ENCODE measurements around the gene SLC41A3.
"Not testable (repeated sequence)": the region's sequence is repeated elsewhere in the genome, so short reads cannot be mapped to it uniquely, and the experiment has no call there.

Gene SLC41A3

DNA sequence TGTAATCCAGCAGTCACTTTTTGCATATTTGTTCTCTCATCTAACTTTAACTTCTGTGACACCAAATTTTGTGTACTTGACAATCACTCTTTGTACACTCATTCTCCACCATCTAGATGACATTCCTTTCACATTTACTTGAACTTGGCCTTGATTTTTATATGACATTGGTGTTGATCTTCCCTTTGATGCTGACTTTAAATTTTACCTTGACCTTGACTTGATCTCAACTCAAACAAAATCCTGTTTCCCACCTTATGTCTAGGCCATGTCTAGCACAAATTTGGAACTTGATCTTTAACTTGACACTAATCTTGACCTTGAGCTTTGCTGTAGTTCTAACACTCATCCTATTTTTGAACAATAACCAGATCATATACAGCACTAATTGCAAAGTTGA lies 81.7 kb downstream of the SLC41A3 start:
- DNase-seq (ENCODE audit: low spot score in 2 of 2): no peak
- H3K4me1 Mint-ChIP-seq: no peaks in the 10 kb centered on the region
- no peaks in the 10 kb centered on the region for H3K27me3 Mint-ChIP-seq
- no peak overlapping the region for H3K4me3 Mint-ChIP-seq
- H3K9me3 Mint-ChIP-seq: peaks cover 35% of the 10 kb centered on the region
- no peak for ATAC-seq (ENCODE audit: low read depth)
- H3K27ac Mint-ChIP-seq: no peak overlapping the region
- peaks cover 19% of the 10 kb centered on the region for H3K36me3 Mint-ChIP-seq

DNA sequence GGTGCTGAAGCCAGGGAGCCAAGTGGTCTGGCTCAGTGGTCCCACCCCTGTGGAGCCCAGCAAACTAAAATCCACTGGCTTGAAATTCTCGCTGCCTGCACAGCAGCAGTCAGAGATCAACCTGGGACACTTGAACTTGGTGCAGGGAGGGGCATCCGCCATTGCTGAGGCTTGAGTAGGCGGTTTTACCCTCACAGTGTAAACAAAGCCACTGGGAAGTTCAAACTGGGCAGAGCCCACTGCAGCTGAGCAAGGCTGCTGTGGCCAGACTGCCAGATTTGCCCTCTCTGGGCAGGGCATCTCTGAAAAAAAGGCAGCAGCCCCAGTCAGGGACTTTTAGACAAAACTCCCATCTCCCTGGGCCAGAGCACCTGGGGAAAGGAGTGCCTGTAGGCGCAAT lies 87.2 kb downstream of the SLC41A3 start:
- not testable (repeated sequence) for H3K36me3 Mint-ChIP-seq; H3K27me3 Mint-ChIP-seq; H3K4me1 Mint-ChIP-seq; ATAC-seq (ENCODE audit: low read depth); H3K27ac Mint-ChIP-seq; DNase-seq (ENCODE audit: low spot score in 2 of 2); H3K4me3 Mint-ChIP-seq
- peaks cover 28% of the 10 kb centered on the region for H3K9me3 Mint-ChIP-seq

DNA sequence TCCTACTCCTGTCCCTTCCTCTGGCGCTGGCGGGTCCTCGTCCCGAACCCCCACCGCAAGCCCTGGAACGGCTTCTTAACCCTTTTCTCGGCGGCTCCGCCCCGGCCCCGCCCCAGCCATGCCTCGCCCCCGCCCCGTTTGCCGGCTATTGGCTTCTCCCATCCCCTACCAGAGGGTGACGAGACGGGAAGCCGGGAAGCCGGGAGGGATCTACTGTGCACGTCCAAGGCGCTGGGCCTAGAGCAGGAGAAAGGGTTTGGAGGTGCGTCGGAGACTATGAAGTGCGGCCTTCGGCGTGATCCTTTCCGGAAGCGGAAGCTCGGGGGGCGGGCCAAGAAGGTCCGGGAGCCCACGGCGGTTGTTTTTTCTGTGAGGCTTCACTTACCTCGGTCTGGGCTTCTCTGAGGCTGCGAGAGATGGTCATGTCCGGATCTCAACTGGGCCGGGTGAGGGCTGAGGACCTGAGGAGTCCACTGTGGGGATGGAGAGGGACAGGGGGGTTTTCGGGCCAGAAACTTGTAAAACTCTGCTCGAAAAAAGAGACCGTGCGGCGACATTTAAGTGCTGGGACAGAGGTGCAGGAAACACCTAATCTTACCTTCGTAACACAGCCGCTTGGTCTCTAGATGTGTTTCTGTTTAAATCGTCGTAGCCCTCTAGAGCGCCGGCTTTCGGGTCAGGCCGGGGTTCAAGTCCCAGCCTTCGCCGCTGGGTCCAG lies 93.5 kb downstream of the SLC41A3 start:
- H3K27me3 Mint-ChIP-seq: no peaks in the 10 kb centered on the region
- peak overlapping the region; percentile 96 for H3K27ac Mint-ChIP-seq
- peak overlapping the region; percentile 99 for H3K4me3 Mint-ChIP-seq
- ATAC-seq (ENCODE audit: low read depth): peak; percentile 94
- peaks cover 16% of the 10 kb centered on the region for H3K4me1 Mint-ChIP-seq
- H3K9me3 Mint-ChIP-seq: no peaks in the 10 kb centered on the region
- no peaks in the 10 kb centered on the region for H3K36me3 Mint-ChIP-seq
- DNase-seq (ENCODE audit: low spot score in 2 of 2): peak; percentile 54 to 70

DNA sequence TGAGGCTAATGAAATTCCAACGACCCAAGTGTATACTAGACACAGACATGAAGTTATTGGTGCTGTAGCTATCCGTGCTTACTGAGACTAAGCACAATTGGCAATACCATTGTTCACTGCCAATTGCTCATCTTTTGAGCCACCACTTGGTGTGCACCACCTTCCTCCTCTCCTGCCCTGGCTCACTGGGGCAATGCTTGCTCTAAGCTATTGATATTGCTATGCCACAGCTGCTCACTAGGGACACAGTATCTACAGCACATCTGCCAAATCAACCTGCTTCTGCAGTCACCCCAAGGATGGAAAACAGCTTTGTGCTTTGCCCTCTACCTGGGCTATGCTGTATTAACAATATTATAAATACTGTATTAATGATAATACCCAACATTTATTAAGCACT lies 99.0 kb downstream of the SLC41A3 start:
- not testable (repeated sequence) for H3K27ac Mint-ChIP-seq; H3K4me3 Mint-ChIP-seq; DNase-seq (ENCODE audit: low spot score in 2 of 2); H3K36me3 Mint-ChIP-seq; H3K9me3 Mint-ChIP-seq; H3K27me3 Mint-ChIP-seq
- peaks cover 11% of the 10 kb centered on the region for H3K4me1 Mint-ChIP-seq
- peak; percentile 89 for ATAC-seq (ENCODE audit: low read depth)

DNA sequence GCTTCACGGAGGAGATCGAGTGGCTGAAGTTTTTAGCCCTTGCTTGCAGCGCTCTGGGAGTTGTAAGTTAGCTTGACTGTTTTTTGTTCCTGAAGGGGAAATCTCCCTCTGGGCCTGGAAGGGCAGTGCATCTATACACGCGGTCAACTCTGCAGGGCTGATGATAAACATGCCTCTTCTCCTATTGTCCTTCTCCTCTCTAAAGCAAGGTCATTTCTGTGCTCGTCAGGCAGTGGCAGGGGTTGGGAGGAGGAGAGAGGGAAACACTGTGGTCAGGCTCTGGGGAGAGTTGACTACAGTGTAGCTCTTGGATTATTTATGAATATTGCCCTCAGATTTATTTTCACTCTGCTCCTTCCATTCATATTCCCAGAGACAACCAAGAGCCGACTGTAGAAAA lies 106.8 kb downstream of the SLC41A3 start:
- H3K36me3 Mint-ChIP-seq: peaks cover 14% of the 10 kb centered on the region
- H3K4me1 Mint-ChIP-seq; H3K27me3 Mint-ChIP-seq; ATAC-seq (ENCODE audit: low read depth); H3K27ac Mint-ChIP-seq; H3K9me3 Mint-ChIP-seq; DNase-seq (ENCODE audit: low spot score in 2 of 2); H3K4me3 Mint-ChIP-seq: not testable (repeated sequence)

DNA sequence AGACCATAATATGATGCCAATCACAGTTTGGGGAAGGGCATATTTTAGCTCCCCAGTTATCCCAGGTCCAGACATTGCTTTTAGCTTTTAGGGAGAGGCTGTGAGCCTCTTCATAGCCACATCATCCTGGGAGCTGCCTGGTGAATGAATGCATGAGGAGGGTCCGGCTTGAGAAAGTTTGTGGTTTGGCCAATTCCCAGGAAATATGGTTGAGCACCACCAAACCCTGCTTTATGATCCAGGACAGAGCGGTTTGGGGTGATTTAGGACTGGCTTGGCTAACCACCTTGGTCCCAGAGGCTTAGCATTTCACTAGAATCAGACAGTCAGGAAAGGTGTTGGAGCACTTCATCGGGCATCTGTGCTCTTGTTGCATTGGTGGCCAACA lies 107.9 kb downstream of the SLC41A3 start:
- not testable (repeated sequence) for H3K27me3 Mint-ChIP-seq; H3K4me3 Mint-ChIP-seq; DNase-seq (ENCODE audit: low spot score in 2 of 2); H3K9me3 Mint-ChIP-seq; H3K27ac Mint-ChIP-seq; ATAC-seq (ENCODE audit: low read depth); H3K4me1 Mint-ChIP-seq
- peaks cover 14% of the 10 kb centered on the region for H3K36me3 Mint-ChIP-seq

GRCh38 chr3:125975245-125976002 lies 108.5 kb downstream of the SLC41A3 start:
- peaks cover 11% of the 10 kb centered on the region for H3K36me3 Mint-ChIP-seq
- H3K4me1 Mint-ChIP-seq; H3K9me3 Mint-ChIP-seq; DNase-seq (ENCODE audit: low spot score in 2 of 2); H3K27ac Mint-ChIP-seq; H3K27me3 Mint-ChIP-seq; H3K4me3 Mint-ChIP-seq; ATAC-seq (ENCODE audit: low read depth): not testable (repeated sequence)

GRCh38 chr3:125971997-125972944 lies 111.7 kb downstream of the SLC41A3 start:
- not testable (repeated sequence) for H3K36me3 Mint-ChIP-seq, H3K27ac Mint-ChIP-seq, H3K27me3 Mint-ChIP-seq, H3K9me3 Mint-ChIP-seq, H3K4me1 Mint-ChIP-seq
- H3K4me3 Mint-ChIP-seq: peak overlapping the region; percentile 24
- peak; percentile 26 to 29 for DNase-seq (ENCODE audit: low spot score in 2 of 2)
- peak; percentile 62 for ATAC-seq (ENCODE audit: low read depth)

GRCh38 chr3:125968701-125969592 lies 115.0 kb downstream of the SLC41A3 start, which contains the start of gene ROPN1B:
Gene ROPN1B, plus strand, starts transcription at chr3:125969178. Its CDS starts 2,877 bp downstream, at chr3:125972055.
- ATAC-seq (ENCODE audit: low read depth): peak; percentile 86
- not testable (repeated sequence) for H3K27ac Mint-ChIP-seq; H3K4me1 Mint-ChIP-seq; H3K36me3 Mint-ChIP-seq; DNase-seq (ENCODE audit: low spot score in 2 of 2); H3K9me3 Mint-ChIP-seq; H3K27me3 Mint-ChIP-seq
- peak within 1 kb of the TSS; percentile 52 for H3K4me3 Mint-ChIP-seq

DNA sequence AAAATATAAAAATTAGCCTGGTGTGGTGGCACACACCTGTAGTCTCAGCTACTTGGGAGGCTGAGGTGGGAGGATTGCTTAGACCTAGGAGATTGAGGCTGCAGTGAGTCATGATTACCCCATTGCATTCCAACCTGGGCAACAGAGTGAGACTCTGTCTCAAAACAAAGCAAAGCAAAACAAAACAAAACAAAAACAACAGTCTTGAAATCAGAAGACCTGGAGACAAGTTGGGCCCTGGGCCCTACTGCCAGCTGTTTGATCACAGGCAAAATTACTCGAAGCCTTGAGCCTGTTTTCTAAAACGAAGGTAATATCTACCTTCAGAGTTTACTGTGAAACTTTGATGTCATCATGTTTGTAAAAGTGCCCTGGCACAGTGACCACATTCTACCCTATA lies 115.8 kb downstream of the SLC41A3 start:
- not testable (repeated sequence) for DNase-seq (ENCODE audit: low spot score in 2 of 2); H3K9me3 Mint-ChIP-seq; H3K27me3 Mint-ChIP-seq; H3K4me1 Mint-ChIP-seq; ATAC-seq (ENCODE audit: low read depth); H3K36me3 Mint-ChIP-seq; H3K4me3 Mint-ChIP-seq; H3K27ac Mint-ChIP-seq

DNA sequence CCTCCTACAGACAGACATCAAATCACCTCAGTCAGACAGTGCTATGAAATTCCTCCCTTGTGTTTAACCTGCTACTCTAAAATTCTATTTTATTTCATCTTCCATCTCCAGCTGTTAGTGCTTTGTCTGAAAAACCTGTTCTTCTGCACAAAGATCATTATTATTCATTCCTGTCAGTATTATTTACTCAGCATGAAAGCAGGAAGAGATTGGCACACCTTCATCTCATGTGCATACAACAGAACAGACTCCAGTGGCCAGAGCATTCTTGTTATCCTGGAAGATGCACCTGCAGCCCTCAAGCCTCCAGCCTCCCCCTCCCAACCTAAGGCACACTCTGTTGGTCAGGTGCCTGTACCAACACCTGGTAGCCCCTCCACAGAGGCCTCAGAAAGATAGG lies 116.8 kb downstream of the SLC41A3 start:
- no peak overlapping the region for H3K27ac Mint-ChIP-seq
- H3K36me3 Mint-ChIP-seq: no peaks in the 10 kb centered on the region
- H3K4me3 Mint-ChIP-seq: no peak overlapping the region
- ATAC-seq (ENCODE audit: low read depth) (no peak), DNase-seq (ENCODE audit: low spot score in 2 of 2) (no peak)
- no peaks in the 10 kb centered on the region for H3K9me3 Mint-ChIP-seq
- H3K27me3 Mint-ChIP-seq: no peaks in the 10 kb centered on the region
- peaks cover 2% of the 10 kb centered on the region for H3K4me1 Mint-ChIP-seq

DNA sequence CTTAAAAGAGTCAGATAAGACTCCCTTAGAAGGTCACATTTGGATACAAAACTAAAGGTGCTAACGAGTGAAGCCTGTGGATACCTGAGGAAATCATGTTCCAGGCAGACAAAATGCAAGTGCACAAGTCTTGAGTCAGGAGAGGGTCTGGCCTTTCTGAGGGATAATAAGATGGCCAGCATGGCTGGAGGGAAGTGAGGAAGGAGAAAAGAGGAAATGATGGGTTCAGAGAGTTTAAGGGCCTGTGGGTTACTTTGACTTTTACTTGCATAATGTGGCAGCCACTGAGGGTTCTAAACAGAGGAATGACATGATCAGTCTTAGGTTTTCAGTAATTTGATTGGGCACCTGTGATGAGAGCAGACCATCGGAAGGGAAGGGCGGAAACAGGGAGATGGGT lies 118.4 kb downstream of the SLC41A3 start:
- Mint-ChIP-seq H3K9me3 (no peaks in the 10 kb centered on the region), H3K27ac (no peak overlapping the region), H3K4me3 (no peak overlapping the region), H3K36me3 (no peaks in the 10 kb centered on the region), H3K27me3 (peaks cover under 1% of the 10 kb centered on the region), H3K4me1 (no peaks in the 10 kb centered on the region)
- ATAC-seq (ENCODE audit: low read depth) (no peak), DNase-seq (ENCODE audit: low spot score in 2 of 2) (no peak)

DNA sequence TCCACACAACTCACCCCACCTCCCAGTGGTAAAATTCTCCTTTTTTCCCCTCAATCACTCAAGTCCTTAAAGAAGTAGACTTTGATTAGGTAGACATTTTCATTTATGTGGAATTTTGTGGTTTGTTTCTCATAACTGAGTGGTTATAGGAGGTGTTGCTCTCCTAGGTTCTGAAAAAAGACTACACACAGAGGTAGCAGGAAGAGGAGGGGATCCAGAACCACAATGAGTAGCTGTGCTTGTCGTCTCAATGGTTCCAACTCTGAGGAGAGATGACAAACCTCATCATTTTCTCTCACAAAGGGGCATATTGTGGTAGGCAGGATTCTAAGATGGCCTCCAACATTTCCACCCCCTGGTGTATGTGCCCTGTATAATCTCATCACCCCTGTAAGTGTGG lies 120.1 kb downstream of the SLC41A3 start:
- H3K4me3 Mint-ChIP-seq; ATAC-seq (ENCODE audit: low read depth); DNase-seq (ENCODE audit: low spot score in 2 of 2); H3K27ac Mint-ChIP-seq; H3K9me3 Mint-ChIP-seq; H3K4me1 Mint-ChIP-seq; H3K36me3 Mint-ChIP-seq; H3K27me3 Mint-ChIP-seq: not testable (repeated sequence)
